Measurements from ENCODE around the gene LDLRAD3.

GRCh38 chr11:36057379-36058042 lies 113.6 kb downstream of the LDLRAD3 start:
- TF ChIP-seq, protein P1, sequence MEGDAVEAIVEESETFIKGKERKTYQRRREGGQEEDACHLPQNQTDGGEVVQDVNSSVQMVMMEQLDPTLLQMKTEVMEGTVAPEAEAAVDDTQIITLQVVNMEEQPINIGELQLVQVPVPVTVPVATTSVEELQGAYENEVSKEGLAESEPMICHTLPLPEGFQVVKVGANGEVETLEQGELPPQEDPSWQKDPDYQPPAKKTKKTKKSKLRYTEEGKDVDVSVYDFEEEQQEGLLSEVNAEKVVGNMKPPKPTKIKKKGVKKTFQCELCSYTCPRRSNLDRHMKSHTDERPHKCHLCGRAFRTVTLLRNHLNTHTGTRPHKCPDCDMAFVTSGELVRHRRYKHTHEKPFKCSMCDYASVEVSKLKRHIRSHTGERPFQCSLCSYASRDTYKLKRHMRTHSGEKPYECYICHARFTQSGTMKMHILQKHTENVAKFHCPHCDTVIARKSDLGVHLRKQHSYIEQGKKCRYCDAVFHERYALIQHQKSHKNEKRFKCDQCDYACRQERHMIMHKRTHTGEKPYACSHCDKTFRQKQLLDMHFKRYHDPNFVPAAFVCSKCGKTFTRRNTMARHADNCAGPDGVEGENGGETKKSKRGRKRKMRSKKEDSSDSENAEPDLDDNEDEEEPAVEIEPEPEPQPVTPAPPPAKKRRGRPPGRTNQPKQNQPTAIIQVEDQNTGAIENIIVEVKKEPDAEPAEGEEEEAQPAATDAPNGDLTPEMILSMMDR (IDR thresholded peaks at IDR 0.05), result no peak
- no peak for TF ChIP-seq EP300 (IDR thresholded peaks at IDR 0.05; ENCODE audit: borderline replicate concordance in 1 of 2, low read depth in 1 of 2, low read length in 1 of 2)
- no peak for TF ChIP-seq MAX (IDR thresholded peaks at IDR 0.05; ENCODE audit: low read depth)
- TF ChIP-seq NRF1 (IDR thresholded peaks at IDR 0.05; ENCODE audit: low read depth, low read length), result no peak
- TF ChIP-seq RCOR1 (IDR thresholded peaks at IDR 0.05; ENCODE audit: low read length), result no peak
- no peak for TF ChIP-seq SMC3 (IDR thresholded peaks at IDR 0.05; ENCODE audit: low read depth, low read length)
- no peak for TF ChIP-seq CHD2 (IDR thresholded peaks at IDR 0.05; ENCODE audit: low read length, partially characterized antibody)
- no peak for TF ChIP-seq EZH2phosphoT487 (IDR thresholded peaks at IDR 0.05; ENCODE audit: borderline replicate concordance, low read depth)
- no peak for TF ChIP-seq SIN3A (IDR thresholded peaks at IDR 0.05; ENCODE audit: borderline replicate concordance, low read depth, low read length)
- TF ChIP-seq FOXJ3 (CRISPR knock-in tag; IDR thresholded peaks at IDR 0.05), result no peak
- TF ChIP-seq, protein P2, sequence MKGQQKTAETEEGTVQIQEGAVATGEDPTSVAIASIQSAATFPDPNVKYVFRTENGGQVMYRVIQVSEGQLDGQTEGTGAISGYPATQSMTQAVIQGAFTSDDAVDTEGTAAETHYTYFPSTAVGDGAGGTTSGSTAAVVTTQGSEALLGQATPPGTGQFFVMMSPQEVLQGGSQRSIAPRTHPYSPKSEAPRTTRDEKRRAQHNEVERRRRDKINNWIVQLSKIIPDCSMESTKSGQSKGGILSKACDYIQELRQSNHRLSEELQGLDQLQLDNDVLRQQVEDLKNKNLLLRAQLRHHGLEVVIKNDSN (IDR thresholded peaks at IDR 0.05; ENCODE audit: borderline replicate concordance, low read depth), result no peak

All from SK-N-SH (cell line).